ENCODE data around the gene CLCNKA. TPM values are rescaled to one million over a fixed set of nuclear protein-coding genes. Genes with fewer than 3 reads are reported as not detected.
"Not testable (repeated sequence)": the region's sequence is repeated elsewhere in the genome, so short reads cannot be mapped to it uniquely, and the experiment has no call there.

Gene CLCNKA
- total and polyA plus RNA-seq, 2 experiments from 2014 or later, result 1.3 TPM

- Histone ChIP-seq H3K4me2 (peak overlapping the region; percentile 34), H3K4me1 (ENCODE audit: insufficient read depth) (no peaks in the 10 kb centered on the region), H3K9me2 (replicated peaks; ENCODE audit: insufficient read depth) (no peaks in the 10 kb centered on the region), H2AFZ (no peak overlapping the region), H3K36me3 (replicated peaks; ENCODE audit: insufficient read depth, low read depth) (no peaks in the 10 kb centered on the region), H3K27me3 (no peaks in the 10 kb centered on the region), H3K27ac (no peak overlapping the region), H3K79me2 (no peaks in the 10 kb centered on the region), H3K4me3 (no peak overlapping the region), H3K9me3 (ENCODE audit: low read depth) (no peaks in the 10 kb centered on the region), H4K20me1 (ENCODE audit: insufficient read depth, poor library complexity, severe bottlenecking) (no peaks in the 10 kb centered on the region)
- WGBS (ENCODE audit: low lambda C conversion rate, missing lambda C conversion rate), result 31% methylated on average over 16 of the region's 18 CpGs
- no peak for TF ChIP-seq EZH2phosphoT487 (IDR thresholded peaks at IDR 0.05; ENCODE audit: low read depth, severe bottlenecking, unreplicated experiment)
- peak; percentile 90 for TF ChIP-seq CTCF (IDR thresholded peaks at IDR 0.05; ENCODE audit: poor library complexity)
- DNase-seq (ENCODE audit: low spot score), result peak; percentile 96
Measured at GRCh38 chr1:16055613-16056520, 34.0 kb downstream of the CLCNKA start.

- H3K27me3 ChIP-seq; H3K4me3 ChIP-seq; DNase-seq (ENCODE audit: low spot score); H3K9me3 ChIP-seq (ENCODE audit: low read depth); H3K4me1 ChIP-seq (ENCODE audit: insufficient read depth); H3K36me3 ChIP-seq (replicated peaks; ENCODE audit: insufficient read depth, low read depth); H3K79me2 ChIP-seq; H3K4me2 ChIP-seq; H4K20me1 ChIP-seq (ENCODE audit: insufficient read depth, poor library complexity, severe bottlenecking); H2AFZ ChIP-seq; H3K9me2 ChIP-seq (replicated peaks; ENCODE audit: insufficient read depth); H3K27ac ChIP-seq: not testable (repeated sequence)
- WGBS (ENCODE audit: low lambda C conversion rate, missing lambda C conversion rate), result 67% methylated on average over 3 of the region's 4 CpGs
Measured at GRCh38 chr1:16056521-16056912, 34.7 kb downstream of the CLCNKA start.

- H2AFZ ChIP-seq; H3K79me2 ChIP-seq; H3K4me1 ChIP-seq (ENCODE audit: insufficient read depth); H3K4me2 ChIP-seq; H3K9me2 ChIP-seq (replicated peaks; ENCODE audit: insufficient read depth); H3K27ac ChIP-seq; H3K27me3 ChIP-seq; H3K9me3 ChIP-seq (ENCODE audit: low read depth); H4K20me1 ChIP-seq (ENCODE audit: insufficient read depth, poor library complexity, severe bottlenecking); H3K4me3 ChIP-seq; H3K36me3 ChIP-seq (replicated peaks; ENCODE audit: insufficient read depth, low read depth); DNase-seq (ENCODE audit: low spot score): not testable (repeated sequence)
- 85% methylated on average over 7 of the region's 7 CpGs for WGBS (ENCODE audit: low lambda C conversion rate, missing lambda C conversion rate)
Measured at GRCh38 chr1:16057314-16057915, 35.6 kb downstream of the CLCNKA start.

- not testable (repeated sequence) for H3K4me3 ChIP-seq; H3K4me1 ChIP-seq (ENCODE audit: insufficient read depth); H3K27me3 ChIP-seq; H4K20me1 ChIP-seq (ENCODE audit: insufficient read depth, poor library complexity, severe bottlenecking); H3K79me2 ChIP-seq; H3K36me3 ChIP-seq (replicated peaks; ENCODE audit: insufficient read depth, low read depth); H2AFZ ChIP-seq; H3K27ac ChIP-seq; H3K4me2 ChIP-seq; H3K9me3 ChIP-seq (ENCODE audit: low read depth); H3K9me2 ChIP-seq (replicated peaks; ENCODE audit: insufficient read depth); DNase-seq (ENCODE audit: low spot score)
- WGBS (ENCODE audit: low lambda C conversion rate, missing lambda C conversion rate), result 81% methylated on average over 6 of the region's 20 CpGs
Measured at GRCh38 chr1:16058394-16059120, 36.7 kb downstream of the CLCNKA start.

- Histone ChIP-seq H3K4me2 (no peak overlapping the region), H3K36me3 (replicated peaks; ENCODE audit: insufficient read depth, low read depth) (no peaks in the 10 kb centered on the region), H3K27ac (no peak overlapping the region), H2AFZ (no peak overlapping the region), H4K20me1 (ENCODE audit: insufficient read depth, poor library complexity, severe bottlenecking) (no peaks in the 10 kb centered on the region), H3K4me1 (ENCODE audit: insufficient read depth) (peaks cover 12% of the 10 kb centered on the region), H3K79me2 (no peaks in the 10 kb centered on the region), H3K9me2 (replicated peaks; ENCODE audit: insufficient read depth) (no peaks in the 10 kb centered on the region), H3K9me3 (ENCODE audit: low read depth) (no peaks in the 10 kb centered on the region), H3K27me3 (no peaks in the 10 kb centered on the region), H3K4me3 (no peak overlapping the region)
- WGBS (ENCODE audit: low lambda C conversion rate, missing lambda C conversion rate), result 54% methylated on average over 2 of the region's 3 CpGs
- TF ChIP-seq CTCF (IDR thresholded peaks at IDR 0.05; ENCODE audit: poor library complexity), result no peak
- no peak for TF ChIP-seq EZH2 (IDR thresholded peaks at IDR 0.05; ENCODE audit: borderline replicate concordance)
- no peak for TF ChIP-seq EZH2phosphoT487 (IDR thresholded peaks at IDR 0.05; ENCODE audit: low read depth, severe bottlenecking, unreplicated experiment)
- no peak for DNase-seq (ENCODE audit: low spot score)
Measured at GRCh38 chr1:16061266-16061665, 39.4 kb downstream of the CLCNKA start.

GRCh38 chr1:16061989-16062686, 40.3 kb downstream of the CLCNKA start:
- not testable (repeated sequence) for H4K20me1 ChIP-seq (ENCODE audit: insufficient read depth, poor library complexity, severe bottlenecking); H3K36me3 ChIP-seq (replicated peaks; ENCODE audit: insufficient read depth, low read depth); H3K79me2 ChIP-seq; H2AFZ ChIP-seq; H3K27me3 ChIP-seq; H3K4me3 ChIP-seq; H3K4me2 ChIP-seq; H3K9me2 ChIP-seq (replicated peaks; ENCODE audit: insufficient read depth); H3K27ac ChIP-seq; DNase-seq (ENCODE audit: low spot score); H3K9me3 ChIP-seq (ENCODE audit: low read depth)
- WGBS (ENCODE audit: low lambda C conversion rate, missing lambda C conversion rate), result 76% methylated on average over 18 of the region's 18 CpGs
- H3K4me1 ChIP-seq (ENCODE audit: insufficient read depth), result peaks cover 18% of the 10 kb centered on the region
